ENCODE measurements around the gene SLCO1A2.
"Not testable (repeated sequence)": the region's sequence is repeated elsewhere in the genome, so short reads cannot be mapped to it uniquely, and the experiment has no call there.

Gene SLCO1A2

GRCh38 chr12:21372602-21373001, 37.9 kb upstream of the SLCO1A2 start, which contains the start of gene IAPP:
Gene IAPP, plus strand, starts transcription at chr12:21372902. Its CDS starts 450 bp downstream, at chr12:21373352.
- no peak within 1 kb of the TSS for H3K4me3 ChIP-seq (ENCODE audit: low read length)
- H3K27ac ChIP-seq (ENCODE audit: low read length), result no peak within 1 kb of the TSS
- H3K27me3 ChIP-seq (ENCODE audit: low read depth, low read length), result no peaks in the 10 kb centered on the region
- no peak within 1 kb of the TSS for H3K4me2 ChIP-seq (ENCODE audit: low read length)
- H3K36me3 ChIP-seq (replicated peaks; ENCODE audit: low read depth, low read length), result no peaks in the 10 kb centered on the region
- H3K9me3 ChIP-seq (ENCODE audit: insufficient read depth, low read length), result no peaks in the 10 kb centered on the region
- TF ChIP-seq CTCF (IDR thresholded peaks at IDR 0.05; ENCODE audit: low read depth, low read length), result no peak
- TF ChIP-seq EZH2phosphoT487 (IDR thresholded peaks at IDR 0.05; ENCODE audit: low read depth), result no peak
- H4K20me1 ChIP-seq (ENCODE audit: insufficient read depth, low read length), result no peaks in the 10 kb centered on the region
- H2AFZ ChIP-seq (ENCODE audit: low read depth, low read length), result no peak within 1 kb of the TSS
- no peak within 1 kb of the TSS for H3K9ac ChIP-seq (ENCODE audit: low read length)
- H3K4me1 ChIP-seq (ENCODE audit: low read length), result no peaks in the 10 kb centered on the region
- no peaks in the 10 kb centered on the region for H3K79me2 ChIP-seq (ENCODE audit: low read length)

DNA sequence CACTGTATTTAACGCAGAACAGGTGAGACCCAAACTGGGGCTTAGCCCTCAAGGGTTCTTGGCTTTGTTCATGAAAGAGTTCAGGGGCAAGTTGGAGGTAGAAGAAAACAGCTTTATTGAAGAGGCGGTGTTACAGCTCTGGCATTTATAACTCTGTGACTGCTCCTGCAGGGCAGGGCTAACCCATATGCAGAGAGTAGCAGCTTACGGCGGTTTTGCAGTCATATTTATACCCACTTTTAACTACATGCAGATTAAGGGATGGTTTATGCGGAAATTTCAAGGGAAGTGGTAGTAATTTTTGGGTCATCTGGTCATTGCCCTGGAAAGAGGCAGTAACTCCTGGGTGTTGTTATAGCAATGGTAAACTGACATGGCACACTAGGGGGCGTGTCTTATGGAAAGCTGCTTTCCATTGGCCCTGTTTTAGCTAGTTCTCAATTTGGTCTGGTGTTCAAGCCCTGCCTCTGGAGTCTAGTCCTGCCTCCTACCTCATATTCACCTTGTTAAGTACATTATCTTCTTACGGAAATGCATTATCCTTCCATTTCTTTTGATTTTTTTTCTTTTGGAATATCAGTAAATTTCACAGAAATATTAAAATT, 36.2 kb upstream of the SLCO1A2 start:
- no peak for TF ChIP-seq EZH2phosphoT487 (IDR thresholded peaks at IDR 0.05; ENCODE audit: low read depth)
- 0 out of 2 replicates have a peak, but pooled peaks have one; percentile 5 for TF ChIP-seq CTCF (IDR thresholded peaks at IDR 0.05; ENCODE audit: low read depth, low read length)
- no peaks in the 10 kb centered on the region for H3K9me3 ChIP-seq (ENCODE audit: insufficient read depth, low read length)
- H3K9ac ChIP-seq (ENCODE audit: low read length), result no peak overlapping the region
- no peak overlapping the region for H3K27ac ChIP-seq (ENCODE audit: low read length)
- no peak overlapping the region for H2AFZ ChIP-seq (ENCODE audit: low read depth, low read length)
- no peak overlapping the region for H3K4me2 ChIP-seq (ENCODE audit: low read length)
- H3K4me1 ChIP-seq (ENCODE audit: low read length), result no peaks in the 10 kb centered on the region
- no peak overlapping the region for H3K4me3 ChIP-seq (ENCODE audit: low read length)
- H3K27me3 ChIP-seq (ENCODE audit: low read depth, low read length), result no peaks in the 10 kb centered on the region
- H3K36me3 ChIP-seq (replicated peaks; ENCODE audit: low read depth, low read length), result no peaks in the 10 kb centered on the region
- no peaks in the 10 kb centered on the region for H3K79me2 ChIP-seq (ENCODE audit: low read length)
- H4K20me1 ChIP-seq (ENCODE audit: insufficient read depth, low read length), result no peaks in the 10 kb centered on the region

DNA sequence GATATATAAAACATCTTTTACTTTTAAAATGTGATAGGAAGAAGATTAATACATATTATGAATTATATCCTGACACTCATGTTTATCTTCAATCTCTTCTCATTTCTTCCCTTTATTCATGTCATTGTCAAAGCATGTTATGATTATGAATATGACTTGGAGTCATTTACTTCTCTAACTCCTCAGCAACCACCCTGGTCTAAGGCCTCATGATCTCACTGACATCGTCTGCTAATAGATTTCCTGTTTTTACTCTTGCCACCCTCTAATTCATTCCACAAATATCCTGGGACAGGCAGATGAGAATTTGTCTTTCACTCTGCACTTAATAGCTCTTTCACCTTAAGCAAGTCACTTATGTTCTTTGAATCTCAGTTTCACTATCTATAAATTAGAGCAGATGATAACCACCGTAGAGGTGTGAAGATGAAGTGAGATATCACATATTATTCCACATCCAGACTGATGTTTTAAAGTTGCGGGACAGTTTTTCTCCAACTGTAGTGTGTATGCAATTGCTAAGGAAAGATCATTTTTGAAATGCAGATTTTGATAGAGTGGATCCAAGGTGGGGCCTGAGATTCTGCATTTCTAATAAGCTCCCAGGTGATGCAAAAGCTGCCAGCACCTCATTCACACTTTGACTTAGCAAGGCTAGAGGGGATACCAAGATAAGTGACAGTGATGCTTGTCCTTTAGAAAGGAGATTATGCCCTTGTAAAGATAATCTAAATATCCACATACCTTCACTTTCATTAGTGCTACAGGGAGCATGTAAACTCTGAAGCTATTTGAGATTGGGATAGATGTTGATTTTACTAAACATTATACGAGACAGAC, 34.6 kb upstream of the SLCO1A2 start:
- H4K20me1 ChIP-seq (ENCODE audit: insufficient read depth, low read length), result no peaks in the 10 kb centered on the region
- no peaks in the 10 kb centered on the region for H3K4me1 ChIP-seq (ENCODE audit: low read length)
- no peaks in the 10 kb centered on the region for H3K27me3 ChIP-seq (ENCODE audit: low read depth, low read length)
- TF ChIP-seq EZH2phosphoT487 (IDR thresholded peaks at IDR 0.05; ENCODE audit: low read depth), result no peak
- no peak for TF ChIP-seq CTCF (IDR thresholded peaks at IDR 0.05; ENCODE audit: low read depth, low read length)
- no peak overlapping the region for H3K4me3 ChIP-seq (ENCODE audit: low read length)
- H3K36me3 ChIP-seq (replicated peaks; ENCODE audit: low read depth, low read length), result no peaks in the 10 kb centered on the region
- no peak overlapping the region for H3K4me2 ChIP-seq (ENCODE audit: low read length)
- H2AFZ ChIP-seq (ENCODE audit: low read depth, low read length), result no peak overlapping the region
- H3K9me3 ChIP-seq (ENCODE audit: insufficient read depth, low read length), result no peaks in the 10 kb centered on the region
- H3K9ac ChIP-seq (ENCODE audit: low read length), result no peak overlapping the region
- H3K27ac ChIP-seq (ENCODE audit: low read length), result no peak overlapping the region
- H3K79me2 ChIP-seq (ENCODE audit: low read length), result no peaks in the 10 kb centered on the region

DNA sequence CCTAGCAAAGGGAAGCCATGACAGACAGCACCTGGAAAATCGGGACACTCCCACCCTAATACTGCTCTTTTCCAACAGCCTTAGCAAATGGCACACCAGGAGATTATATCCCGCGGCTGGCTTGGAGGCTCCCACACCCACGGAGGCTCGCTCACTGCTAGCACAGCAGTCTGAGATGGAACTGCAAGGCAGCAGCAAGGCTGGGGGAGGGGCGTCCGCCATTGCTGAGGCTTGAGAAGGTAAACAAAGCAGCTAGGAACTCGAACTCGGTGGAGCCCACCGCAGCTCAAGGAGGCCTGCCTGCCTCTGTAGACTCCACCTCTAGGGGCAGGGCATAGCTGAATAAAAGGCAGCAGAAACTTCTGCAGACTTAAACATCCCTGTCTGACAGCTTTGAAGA, 25.9 kb upstream of the SLCO1A2 start:
- H3K4me2 ChIP-seq (ENCODE audit: low read length); H3K9me3 ChIP-seq (ENCODE audit: insufficient read depth, low read length); H3K4me1 ChIP-seq (ENCODE audit: low read length); H4K20me1 ChIP-seq (ENCODE audit: insufficient read depth, low read length); H3K79me2 ChIP-seq (ENCODE audit: low read length); H3K36me3 ChIP-seq (replicated peaks; ENCODE audit: low read depth, low read length); H3K27ac ChIP-seq (ENCODE audit: low read length); H3K27me3 ChIP-seq (ENCODE audit: low read depth, low read length); H3K4me3 ChIP-seq (ENCODE audit: low read length); H3K9ac ChIP-seq (ENCODE audit: low read length); H2AFZ ChIP-seq (ENCODE audit: low read depth, low read length): not testable (repeated sequence)
